ENCODE data around the gene STIL.
"Not testable (repeated sequence)": the region's sequence is repeated elsewhere in the genome, so short reads cannot be mapped to it uniquely, and the experiment has no call there.

The STIL gene

GRCh38 chr1:47313915-47314664, at the start of gene STIL:
STIL (minus strand) TSS chr1:47314147; CDS start chr1:47310319, 3,828 bp downstream.
- in situ Hi-C loops (cut with HindIII; ENCODE audit: low sequenced_read_pairs): no loop called here
- peak; percentile 100 for DNase-seq (ENCODE audit: low read depth, low spot score)
- TF ChIP-seq, protein P1, sequence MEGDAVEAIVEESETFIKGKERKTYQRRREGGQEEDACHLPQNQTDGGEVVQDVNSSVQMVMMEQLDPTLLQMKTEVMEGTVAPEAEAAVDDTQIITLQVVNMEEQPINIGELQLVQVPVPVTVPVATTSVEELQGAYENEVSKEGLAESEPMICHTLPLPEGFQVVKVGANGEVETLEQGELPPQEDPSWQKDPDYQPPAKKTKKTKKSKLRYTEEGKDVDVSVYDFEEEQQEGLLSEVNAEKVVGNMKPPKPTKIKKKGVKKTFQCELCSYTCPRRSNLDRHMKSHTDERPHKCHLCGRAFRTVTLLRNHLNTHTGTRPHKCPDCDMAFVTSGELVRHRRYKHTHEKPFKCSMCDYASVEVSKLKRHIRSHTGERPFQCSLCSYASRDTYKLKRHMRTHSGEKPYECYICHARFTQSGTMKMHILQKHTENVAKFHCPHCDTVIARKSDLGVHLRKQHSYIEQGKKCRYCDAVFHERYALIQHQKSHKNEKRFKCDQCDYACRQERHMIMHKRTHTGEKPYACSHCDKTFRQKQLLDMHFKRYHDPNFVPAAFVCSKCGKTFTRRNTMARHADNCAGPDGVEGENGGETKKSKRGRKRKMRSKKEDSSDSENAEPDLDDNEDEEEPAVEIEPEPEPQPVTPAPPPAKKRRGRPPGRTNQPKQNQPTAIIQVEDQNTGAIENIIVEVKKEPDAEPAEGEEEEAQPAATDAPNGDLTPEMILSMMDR (IDR thresholded peaks at IDR 0.05; ENCODE audit: low read depth, low read length): no peak
- peak within 1 kb of the TSS; percentile 95 for H3K4me3 ChIP-seq (ENCODE audit: low read depth, low read length)

GRCh38 chr1:47362828-47363227, 48.9 kb upstream of the STIL start:
- TF ChIP-seq, protein P1 (IDR thresholded peaks at IDR 0.05; ENCODE audit: low read depth, low read length): no peak
- H3K4me3 ChIP-seq (ENCODE audit: low read depth, low read length): no peak overlapping the region
- in situ Hi-C loops (cut with HindIII; ENCODE audit: low sequenced_read_pairs): no loop called here
- no peak for DNase-seq (ENCODE audit: low read depth, low spot score)

DNA sequence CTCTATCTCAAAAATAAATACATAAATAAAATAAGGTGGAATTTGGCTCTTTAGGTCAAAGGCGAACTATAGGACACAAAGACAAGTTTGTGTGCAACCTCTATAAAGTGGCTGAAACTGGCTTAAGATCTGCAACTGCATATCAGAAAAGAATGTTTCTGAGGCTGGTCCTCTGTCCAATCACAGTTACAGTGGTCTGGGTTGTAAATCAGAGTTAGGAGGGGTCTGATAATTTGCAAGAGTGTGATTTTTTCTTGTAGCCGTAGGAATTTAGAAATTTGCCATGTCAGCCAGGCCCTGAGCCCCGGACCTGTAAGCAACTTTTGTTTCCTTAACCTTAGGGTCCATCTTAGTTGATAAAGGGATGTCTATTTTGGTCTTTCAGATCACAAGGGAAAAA, 47.4 kb upstream of the STIL start:
- TF ChIP-seq, protein P1 (IDR thresholded peaks at IDR 0.05; ENCODE audit: low read depth, low read length): no peak
- no peak for DNase-seq (ENCODE audit: low read depth, low spot score)
- H3K4me3 ChIP-seq (ENCODE audit: low read depth, low read length): no peak overlapping the region
- in situ Hi-C loops (cut with HindIII; ENCODE audit: low sequenced_read_pairs): no loop called here

DNA sequence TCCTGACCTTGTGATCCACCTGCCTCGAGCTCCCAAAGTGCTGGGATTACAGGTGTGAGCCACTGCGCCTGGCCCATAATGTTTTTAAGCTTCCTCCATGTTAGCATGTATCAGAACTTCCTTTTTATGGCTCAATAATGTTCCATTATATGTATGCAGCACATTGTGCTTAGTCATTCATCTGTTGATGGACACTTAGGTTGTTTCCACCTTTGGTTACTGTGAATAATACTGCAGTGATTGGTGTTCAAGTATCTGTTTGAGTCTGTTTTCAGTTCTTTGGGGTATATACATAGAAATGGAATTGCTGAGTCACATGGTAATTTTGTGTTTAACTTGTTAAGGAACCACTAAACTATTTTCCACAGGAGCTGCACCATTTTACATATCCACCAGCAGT, 37.4 kb upstream of the STIL start:
- TF ChIP-seq, protein P1 (IDR thresholded peaks at IDR 0.05; ENCODE audit: low read depth, low read length): no peak
- in situ Hi-C loops (cut with HindIII; ENCODE audit: low sequenced_read_pairs): no loop called here
- H3K4me3 ChIP-seq (ENCODE audit: low read depth, low read length): no peak overlapping the region
- peak; percentile 37 for DNase-seq (ENCODE audit: low read depth, low spot score)

- in situ Hi-C loops (cut with HindIII; ENCODE audit: low sequenced_read_pairs): no loop called here
- H3K4me3 ChIP-seq (ENCODE audit: low read depth, low read length): no peak overlapping the region
- TF ChIP-seq, protein P1 (IDR thresholded peaks at IDR 0.05; ENCODE audit: low read depth, low read length): no peak
- no peak for DNase-seq (ENCODE audit: low read depth, low spot score)
These were observed 34.3 kb upstream of the STIL start for GRCh38 chr1:47348246-47348645.

GRCh38 chr1:47347735-47348134, 33.8 kb upstream of the STIL start:
- no peak overlapping the region for H3K4me3 ChIP-seq (ENCODE audit: low read depth, low read length)
- DNase-seq (ENCODE audit: low read depth, low spot score): no peak
- TF ChIP-seq, protein P1 (IDR thresholded peaks at IDR 0.05; ENCODE audit: low read depth, low read length): no peak
- in situ Hi-C loops (cut with HindIII; ENCODE audit: low sequenced_read_pairs): no loop called here

GRCh38 chr1:47346979-47347378, 33.0 kb upstream of the STIL start:
- in situ Hi-C loops (cut with HindIII; ENCODE audit: low sequenced_read_pairs); H3K4me3 ChIP-seq (ENCODE audit: low read depth, low read length); DNase-seq (ENCODE audit: low read depth, low spot score): not testable (repeated sequence)
